Astrocyte of the spinal cord (primary cell): ENCODE results near the gene FOXB1.

Experiments used
- DNase-seq: peaks from one replicate; pipeline ENCODE4 v3.0.0; 2011; ENCODE audit warnings: low read depth, low spot score
- H3K4me3 ChIP-seq: 2 replicates; pipeline ENCODE4 v1.5.1; 2011; ENCODE audit warnings: low read depth, mild to moderate bottlenecking, low read length, moderate library complexity
- CTCF ChIP-seq: IDR thresholded peaks from 2 replicates; pipeline ENCODE4 v1.5.1; 2012; ENCODE audit warnings: low read depth, mild to moderate bottlenecking, low read length, inconsistent platforms
- in situ Hi-C: cut with HindIII; loops from 2 replicates; pipeline ENCODE4 v1.10.0; 2017; ENCODE audit warnings: low sequenced_read_pairs

Gene FOXB1

GRCh38 chr15:60004009-60004845 is at the start of gene FOXB1:
Gene FOXB1, plus strand, starts transcription at chr15:60004311. Its CDS starts 653 bp downstream, at chr15:60004964.
- no peak for TF ChIP-seq CTCF
- no peak for DNase-seq
- in situ Hi-C loops, result no loop called here
- H3K4me3 ChIP-seq, result peak within 1 kb of the TSS; percentile 10

GRCh38 chr15:59958288-59958687 is 45.8 kb upstream of the FOXB1 start:
- in situ Hi-C loops, result no loop called here
- DNase-seq, result no peak
- TF ChIP-seq CTCF, result no peak

GRCh38 chr15:59960318-59960717 is 43.8 kb upstream of the FOXB1 start:
- no peak for DNase-seq
- no peak for TF ChIP-seq CTCF
- in situ Hi-C loops, result no loop called here

More at GRCh38 chr15:59958288-59958687, 45.8 kb upstream of the FOXB1 start:
- H3K4me3 ChIP-seq, result no peak overlapping the region

GRCh38 chr15:59963322-59963721 is 40.8 kb upstream of the FOXB1 start:
- in situ Hi-C loops, result no loop called here
- no peak for DNase-seq
- TF ChIP-seq CTCF, result no peak
- no peak overlapping the region for H3K4me3 ChIP-seq

More at GRCh38 chr15:59960318-59960717, 43.8 kb upstream of the FOXB1 start:
- no peak overlapping the region for H3K4me3 ChIP-seq

- no peak for DNase-seq
- TF ChIP-seq CTCF, result no peak
- in situ Hi-C loops, result no loop called here
- H3K4me3 ChIP-seq, result no peak overlapping the region
Observed at GRCh38 chr15:59963925-59964324, 40.2 kb upstream of the FOXB1 start.

- DNase-seq, result no peak
- no peak overlapping the region for H3K4me3 ChIP-seq
- no peak for TF ChIP-seq CTCF
- in situ Hi-C loops, result no loop called here
Observed at GRCh38 chr15:59965741-59966140, 38.4 kb upstream of the FOXB1 start.
